Psoas muscle (tissue), 8 donors: ENCODE results near the gene EXOC1L. TPM values are rescaled to one million over a fixed set of nuclear protein-coding genes. Genes with fewer than 3 reads are reported as not detected.

Experiments
- ATAC-seq, 4 donors: fragments of 200-7000 bp; cut with Tn5 transposase; one replicate each; pipeline ENCODE4 v1.9.1; 2020; ENCODE audit warnings: moderate library complexity in 3 of 4, mild to moderate bottlenecking in 2 of 4
- DNase-seq, 2 donors: peaks; one replicate each; pipeline ENCODE4 v3.0.0-alpha.2; 2020
- H3K27ac ChIP-seq: fragments of 200-600 bp; one replicate; pipeline ENCODE4 v1.8.0; 2022
- H3K27me3 ChIP-seq, 3 donors: fragments of 200-600 bp in 1 of 3; one replicate each; pipeline versions ENCODE4 v1.6.1 to v1.8.0; 2013 to 2022; ENCODE audit warnings: low read length in 2 of 3, mild to moderate bottlenecking in 2 of 3, moderate library complexity in 1 of 3; ENCODE audit not compliant: insufficient read depth in 3 of 3
- H3K36me3 ChIP-seq, 2 donors: fragments of 200-600 bp in 1 of 2; one replicate each; pipeline versions ENCODE4 v1.6.1 to v1.8.0; 2013 to 2022; ENCODE audit warnings: low read depth in 1 of 2, mild to moderate bottlenecking in 1 of 2, moderate library complexity in 1 of 2; ENCODE audit not compliant: insufficient read depth in 1 of 2
- H3K4me1 ChIP-seq: fragments of 200-600 bp; one replicate; pipeline ENCODE4 v1.8.0; 2022
- H3K4me3 ChIP-seq: fragments of 200-600 bp; one replicate; pipeline ENCODE4 v1.8.0; 2022; ENCODE audit warnings: mild to moderate bottlenecking
- H3K9me3 ChIP-seq: fragments of 200-600 bp; one replicate; pipeline ENCODE4 v1.8.0; 2022
- CTCF ChIP-seq: fragments of 200-600 bp; IDR thresholded peaks from one replicate; pipeline ENCODE4 v1.8.0; 2022; ENCODE audit warnings: antibody characterized with exemption
- WGBS, 3 donors: extraction: QIAGEN DNeasy Blood & Tissue Kit; methylation state at CpG; one replicate each; pipeline versions ENCODE4 v1.1.6 to v1.1.7; 2013; 5-methylcytosine and 5-hydroxymethylcytosine counted together
- intact Hi-C, 2 donors: fragments of 100-400 bp; cut with DNase I; formaldehyde crosslinking; loops; one replicate each; pipeline versions ENCODE4 v1.11.0 to v1.14.2; 2022
- polyA plus RNA-seq, 3 donors: library from polyadenylated mRNA; stranded (reverse); fragments of 200-250 nt; gene quantifications; one replicate each; pipeline ENCODE4 v1.2.3, GENCODE V29; 2013
- total RNA-seq, 4 donors: library from RNA; stranded (reverse); fragmentation: NEBNext Ultra II Directional in 2 of 4; extraction: Animal tissue kit (Norgen Biotek cat#: 25700) in 2 of 4; gene quantifications; one replicate each; pipeline versions ENCODE4 v1.2.1 to v1.2.4, GENCODE V29; 2021 to 2023
- donor health status: healthy with polysubstance abuse.
- donor health status: DM: no; HTN: no; CAD: no; lungs with moderate emphysema.
- donor health status: Bipolar disorder and iron deficiency.
- donor health status: healthy.
- donor health status: DM: yes; HTN: yes; CAD: no.
- donor health status: DM: no; HTN: no; CAD: no.
- donor health status: DM: no; HTN: no; CAD: no.
- donor health status: DM: yes; HTN: yes; CAD: no.

Gene EXOC1L
- total and polyA plus RNA-seq, 7 donors, result not detected

- Histone ChIP-seq H3K27me3 (no peaks in the 10 kb centered on the region), H3K9me3 (no peaks in the 10 kb centered on the region), H3K4me1 (no peaks in the 10 kb centered on the region), H3K36me3 (peaks cover 4 to 92% of the 10 kb centered on the region in 2 donors), H3K4me3 (no peak overlapping the region), H3K27ac (no peak overlapping the region)
- no peak for TF ChIP-seq CTCF
- no peak for ATAC-seq
- intact Hi-C loops, result no loop called here
- no peak for DNase-seq
- WGBS, 3 donors, result 87 to 94% (median 88%) methylated on average over 2 of the region's 2 CpGs
Observed at GRCh38 chr4:55884093-55884850, 64.7 kb downstream of the EXOC1L start.

DNA sequence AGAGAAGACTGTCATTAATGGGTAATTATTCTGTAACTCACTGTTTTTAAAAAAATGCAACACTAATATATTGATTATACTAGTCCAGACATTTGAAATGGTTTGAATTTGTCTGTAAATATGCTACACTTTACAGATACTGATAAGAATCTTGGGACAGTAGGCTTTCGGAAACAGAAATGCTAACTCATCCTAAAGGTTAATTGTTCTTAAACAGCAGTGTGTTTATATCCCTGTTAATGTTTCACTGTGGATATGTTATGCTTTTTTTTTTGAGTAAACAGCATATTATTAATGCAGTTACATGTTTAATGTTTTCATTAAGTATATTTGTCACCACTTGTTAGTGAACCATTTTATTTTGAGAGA is 65.2 kb downstream of the EXOC1L start:
- H3K36me3 ChIP-seq, result peaks cover 7 to 92% of the 10 kb centered on the region in 2 donors
- H3K4me3 ChIP-seq, result no peak overlapping the region
- TF ChIP-seq CTCF, result no peak
- intact Hi-C loops, result no loop called here
- 88 to 95% (median 92%) methylated on average over 1 of the region's 1 CpG for WGBS, 3 donors
- no peak for DNase-seq
- ATAC-seq, result no peak
- H3K9me3 ChIP-seq, result no peaks in the 10 kb centered on the region
- H3K27ac ChIP-seq, result no peak overlapping the region
- H3K27me3 ChIP-seq, result no peaks in the 10 kb centered on the region
- H3K4me1 ChIP-seq, result no peaks in the 10 kb centered on the region

Other genes with a start within 250 kb of the EXOC1L start
- not detected for gene PDCL2, start 227.5 kb upstream of the EXOC1L start, total RNA-seq
- gene PDCL2, start 227.5 kb upstream of the EXOC1L start, polyA plus RNA-seq, result not detected
- not detected for gene NMU, start 183.5 kb upstream of the EXOC1L start, total RNA-seq
- not detected for gene NMU, start 183.5 kb upstream of the EXOC1L start, polyA plus RNA-seq
- 10 to 100 TPM; 14.2 to 22.1 (median 18.4) TPM for gene EXOC1, start 33.9 kb downstream of the EXOC1L start, total RNA-seq
- gene EXOC1, start 33.9 kb downstream of the EXOC1L start, polyA plus RNA-seq, result 10 to 100 TPM; 11.0 to 23.8 (median 14.3) TPM
- gene CEP135, start 129.2 kb downstream of the EXOC1L start, total RNA-seq, result 1 to 10 TPM; 1.1 to 1.8 (median 1.7) TPM
- gene CEP135, start 129.2 kb downstream of the EXOC1L start, polyA plus RNA-seq, result 1 to 10 TPM in 2 of 3 donors, under 1 TPM in 1; 0.55 to 2.0 (median 1.5) TPM